Lower leg skin (tissue), 3 donors: Measurements from ENCODE around the gene YWHAE.

ENCODE experiments used
- POLR2A ChIP-seq, 2 donors: fragments of 450-650 bp; IDR thresholded peaks; one replicate each; pipeline ENCODE4 v1.6.1; 2016 to 2017; ENCODE audit warnings: antibody characterized with exemption in 2 of 2, mild to moderate bottlenecking in 1 of 2, moderate library complexity in 1 of 2
- TF ChIP-seq, protein P1 (sequence below), 3 donors: fragments of 450-650 bp; IDR thresholded peaks; one replicate each; pipeline ENCODE4 v1.5.1; 2016; ENCODE audit warnings: antibody characterized with exemption in 3 of 3, mild to moderate bottlenecking in 3 of 3, moderate library complexity in 2 of 3

DNA sequence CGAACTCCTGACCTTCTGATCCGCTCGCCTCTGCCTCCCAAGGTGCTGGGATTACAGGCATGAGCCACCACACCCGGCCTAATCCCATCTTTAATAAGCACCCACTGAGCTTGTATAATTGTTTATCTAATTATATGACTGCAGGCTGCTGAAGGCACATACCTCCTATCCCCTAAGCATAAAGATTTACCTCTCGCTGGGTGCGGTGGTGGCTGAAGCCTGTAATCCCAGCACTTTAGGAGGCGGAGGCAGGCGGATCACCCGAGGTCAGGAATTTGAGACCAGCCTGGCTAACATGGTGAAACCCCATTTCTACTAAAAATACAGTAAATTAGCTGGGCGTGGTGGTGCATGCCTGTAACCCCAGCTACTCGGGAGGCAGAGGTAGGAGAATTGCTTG, 20.1 kb upstream of the YWHAE start:
- TF ChIP-seq POLR2A (IDR thresholded peaks at IDR 0.05), result no peak
- TF ChIP-seq, protein P1, sequence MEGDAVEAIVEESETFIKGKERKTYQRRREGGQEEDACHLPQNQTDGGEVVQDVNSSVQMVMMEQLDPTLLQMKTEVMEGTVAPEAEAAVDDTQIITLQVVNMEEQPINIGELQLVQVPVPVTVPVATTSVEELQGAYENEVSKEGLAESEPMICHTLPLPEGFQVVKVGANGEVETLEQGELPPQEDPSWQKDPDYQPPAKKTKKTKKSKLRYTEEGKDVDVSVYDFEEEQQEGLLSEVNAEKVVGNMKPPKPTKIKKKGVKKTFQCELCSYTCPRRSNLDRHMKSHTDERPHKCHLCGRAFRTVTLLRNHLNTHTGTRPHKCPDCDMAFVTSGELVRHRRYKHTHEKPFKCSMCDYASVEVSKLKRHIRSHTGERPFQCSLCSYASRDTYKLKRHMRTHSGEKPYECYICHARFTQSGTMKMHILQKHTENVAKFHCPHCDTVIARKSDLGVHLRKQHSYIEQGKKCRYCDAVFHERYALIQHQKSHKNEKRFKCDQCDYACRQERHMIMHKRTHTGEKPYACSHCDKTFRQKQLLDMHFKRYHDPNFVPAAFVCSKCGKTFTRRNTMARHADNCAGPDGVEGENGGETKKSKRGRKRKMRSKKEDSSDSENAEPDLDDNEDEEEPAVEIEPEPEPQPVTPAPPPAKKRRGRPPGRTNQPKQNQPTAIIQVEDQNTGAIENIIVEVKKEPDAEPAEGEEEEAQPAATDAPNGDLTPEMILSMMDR (IDR thresholded peaks at IDR 0.05), result no peak
